ENCODE results near the gene BGLAP. TPM values are rescaled to one million over a fixed set of nuclear protein-coding genes. Genes with fewer than 3 reads are reported as not detected.

Gene BGLAP
- total and polyA plus RNA-seq, 2 experiments from 2014 or later: 0.17 to 0.64 TPM

- H3K27ac ChIP-seq: no peak overlapping the region
- no peaks in the 10 kb centered on the region for H3K36me3 ChIP-seq (replicated peaks; ENCODE audit: insufficient read depth, low read depth)
- H3K4me3 ChIP-seq: no peak overlapping the region
- peaks cover 33% of the 10 kb centered on the region for H3K79me2 ChIP-seq
- no peak overlapping the region for H3K4me2 ChIP-seq
- H3K9me3 ChIP-seq (ENCODE audit: low read depth): no peaks in the 10 kb centered on the region
- no peak overlapping the region for H2AFZ ChIP-seq
- H3K9me2 ChIP-seq (replicated peaks; ENCODE audit: insufficient read depth): no peaks in the 10 kb centered on the region
- H3K27me3 ChIP-seq: no peaks in the 10 kb centered on the region
- peaks cover 3% of the 10 kb centered on the region for H4K20me1 ChIP-seq (ENCODE audit: insufficient read depth, poor library complexity, severe bottlenecking)
- DNase-seq (ENCODE audit: low spot score): no peak
- WGBS (ENCODE audit: low lambda C conversion rate, missing lambda C conversion rate): 94% methylated on average over 8 of the region's 8 CpGs
- peaks cover 19% of the 10 kb centered on the region for H3K4me1 ChIP-seq (ENCODE audit: insufficient read depth)
- TF ChIP-seq EZH2phosphoT487 (IDR thresholded peaks at IDR 0.05; ENCODE audit: low read depth, severe bottlenecking, unreplicated experiment): no peak
- TF ChIP-seq EZH2 (IDR thresholded peaks at IDR 0.05; ENCODE audit: borderline replicate concordance): no peak
- no peak for TF ChIP-seq CTCF (IDR thresholded peaks at IDR 0.05; ENCODE audit: poor library complexity)
Observed at GRCh38 chr1:156286061-156286460, 44.1 kb downstream of the BGLAP start.

- TF ChIP-seq EZH2 (IDR thresholded peaks at IDR 0.05; ENCODE audit: borderline replicate concordance) (no peak), CTCF (IDR thresholded peaks at IDR 0.05; ENCODE audit: poor library complexity) (no peak), EZH2phosphoT487 (IDR thresholded peaks at IDR 0.05; ENCODE audit: low read depth, severe bottlenecking, unreplicated experiment) (no peak)
- Histone ChIP-seq H3K27ac (no peak overlapping the region), H3K4me1 (ENCODE audit: insufficient read depth) (peaks cover 23% of the 10 kb centered on the region)
Observed at GRCh38 chr1:156289857-156290256, 47.9 kb downstream of the BGLAP start.

GRCh38 chr1:156291226-156292061, 49.5 kb downstream of the BGLAP start:
- H3K4me3 ChIP-seq: no peak overlapping the region
- peaks cover 24% of the 10 kb centered on the region for H3K4me1 ChIP-seq (ENCODE audit: insufficient read depth)
- no peaks in the 10 kb centered on the region for H3K9me2 ChIP-seq (replicated peaks; ENCODE audit: insufficient read depth)
- H2AFZ ChIP-seq: peak overlapping the region; percentile 30
- peak overlapping the region; percentile 70 for H3K4me2 ChIP-seq
- no peaks in the 10 kb centered on the region for H3K36me3 ChIP-seq (replicated peaks; ENCODE audit: insufficient read depth, low read depth)
- no peaks in the 10 kb centered on the region for H3K27me3 ChIP-seq
- DNase-seq (ENCODE audit: low spot score): peak; percentile 97
- no peaks in the 10 kb centered on the region for H4K20me1 ChIP-seq (ENCODE audit: insufficient read depth, poor library complexity, severe bottlenecking)
- WGBS (ENCODE audit: low lambda C conversion rate, missing lambda C conversion rate): 16% methylated on average over 37 of the region's 37 CpGs
- peak overlapping the region; percentile 85 for H3K27ac ChIP-seq
- H3K79me2 ChIP-seq: peaks cover 31% of the 10 kb centered on the region
- no peaks in the 10 kb centered on the region for H3K9me3 ChIP-seq (ENCODE audit: low read depth)
- TF ChIP-seq CTCF (IDR thresholded peaks at IDR 0.05; ENCODE audit: poor library complexity) (no peak), EZH2phosphoT487 (IDR thresholded peaks at IDR 0.05; ENCODE audit: low read depth, severe bottlenecking, unreplicated experiment) (no peak), EZH2 (IDR thresholded peaks at IDR 0.05; ENCODE audit: borderline replicate concordance) (no peak)

More at GRCh38 chr1:156289857-156290256, 47.9 kb downstream of the BGLAP start:
- Histone ChIP-seq H3K79me2 (peaks cover 26% of the 10 kb centered on the region), H3K9me2 (replicated peaks; ENCODE audit: insufficient read depth) (no peaks in the 10 kb centered on the region), H2AFZ (no peak overlapping the region), H3K27me3 (no peaks in the 10 kb centered on the region), H3K9me3 (ENCODE audit: low read depth) (no peaks in the 10 kb centered on the region), H4K20me1 (ENCODE audit: insufficient read depth, poor library complexity, severe bottlenecking) (no peaks in the 10 kb centered on the region), H3K36me3 (replicated peaks; ENCODE audit: insufficient read depth, low read depth) (no peaks in the 10 kb centered on the region), H3K4me2 (no peak overlapping the region), H3K4me3 (no peak overlapping the region)
- DNase-seq (ENCODE audit: low spot score): no peak

Small RNA genes lying within 50 kb of the gene (small RNA-seq; reads per million reads assigned to genes)
- gene RF00568: not detected

Other genes starting within 250 kb of the BGLAP start
- 393 and 416 TPM in 2 replicates for gene SSR2, start 221.2 kb upstream of the BGLAP start, total RNA-seq
- gene SSR2, start 221.2 kb upstream of the BGLAP start, polyA plus RNA-seq: 326 and 360 TPM in 2 replicates
- gene UBQLN4, start 188.4 kb upstream of the BGLAP start, total RNA-seq: 35.3 and 37.8 TPM in 2 replicates
- 29.5 and 35.5 TPM in 2 replicates for gene UBQLN4, start 188.4 kb upstream of the BGLAP start, polyA plus RNA-seq
- gene LAMTOR2, start 187.4 kb upstream of the BGLAP start, total RNA-seq: 48.5 and 73.1 TPM in 2 replicates
- 142 and 165 TPM in 2 replicates for gene LAMTOR2, start 187.4 kb upstream of the BGLAP start, polyA plus RNA-seq
- gene RAB25, start 181.0 kb upstream of the BGLAP start, total RNA-seq: 71.1 and 77.9 TPM in 2 replicates
- gene RAB25, start 181.0 kb upstream of the BGLAP start, polyA plus RNA-seq: 91.6 and 106 TPM in 2 replicates
- 11.0 and 12.0 TPM in 2 replicates for gene MEX3A, start 159.7 kb upstream of the BGLAP start, total RNA-seq
- gene MEX3A, start 159.7 kb upstream of the BGLAP start, polyA plus RNA-seq: 9.3 and 10.8 TPM in 2 replicates
- gene LMNA, start 127.5 kb upstream of the BGLAP start, total RNA-seq: 161 and 208 TPM in 2 replicates
- 345 and 402 TPM in 2 replicates for gene LMNA, start 127.5 kb upstream of the BGLAP start, polyA plus RNA-seq
- gene SEMA4A, start 88.6 kb upstream of the BGLAP start, total RNA-seq: 1.4 and 2.1 TPM in 2 replicates
- gene SEMA4A, start 88.6 kb upstream of the BGLAP start, polyA plus RNA-seq: 1.3 and 2.6 TPM in 2 replicates
- 16.9 TPM in 2 replicates for gene SLC25A44, start 48.1 kb upstream of the BGLAP start, total RNA-seq
- 18.1 and 19.3 TPM in 2 replicates for gene SLC25A44, start 48.1 kb upstream of the BGLAP start, polyA plus RNA-seq
- gene PMF1, start 29.2 kb upstream of the BGLAP start, total RNA-seq: 60.7 and 81.4 TPM in 2 replicates
- gene PMF1, start 29.2 kb upstream of the BGLAP start, polyA plus RNA-seq: 77.1 and 96.9 TPM in 2 replicates
- 3.3 and 4.5 TPM in 2 replicates for gene PAQR6, start 5.9 kb downstream of the BGLAP start, total RNA-seq
- 12.0 and 14.8 TPM in 2 replicates for gene PAQR6, start 5.9 kb downstream of the BGLAP start, polyA plus RNA-seq
- gene SMG5, start 40.6 kb downstream of the BGLAP start, total RNA-seq: 64.3 and 65.9 TPM in 2 replicates
- 54.9 and 63.8 TPM in 2 replicates for gene SMG5, start 40.6 kb downstream of the BGLAP start, polyA plus RNA-seq
- gene TMEM79, start 42.1 kb downstream of the BGLAP start, total RNA-seq: 3.3 and 3.4 TPM in 2 replicates
- 8.5 and 15.7 TPM in 2 replicates for gene TMEM79, start 42.1 kb downstream of the BGLAP start, polyA plus RNA-seq
- 158 and 186 TPM in 2 replicates for gene GLMP, start 53.5 kb downstream of the BGLAP start, total RNA-seq
- gene GLMP, start 53.5 kb downstream of the BGLAP start, polyA plus RNA-seq: 169 and 206 TPM in 2 replicates
- not detected in 2 replicates for gene VHLL, start 57.1 kb downstream of the BGLAP start, total RNA-seq
- not detected in 2 replicates for gene VHLL, start 57.1 kb downstream of the BGLAP start, polyA plus RNA-seq
- 224 and 251 TPM in 2 replicates for gene CCT3, start 96.1 kb downstream of the BGLAP start, total RNA-seq
- gene CCT3, start 96.1 kb downstream of the BGLAP start, polyA plus RNA-seq: 166 and 212 TPM in 2 replicates
- not detected in 2 replicates for gene TSACC, start 96.3 kb downstream of the BGLAP start, total RNA-seq
- 1.4 and 1.5 TPM in 2 replicates for gene TSACC, start 96.3 kb downstream of the BGLAP start, polyA plus RNA-seq
- 3.3 and 6.3 TPM in 2 replicates for gene RHBG, start 127.0 kb downstream of the BGLAP start, total RNA-seq
- 10.8 and 11.9 TPM in 2 replicates for gene RHBG, start 127.0 kb downstream of the BGLAP start, polyA plus RNA-seq

Data from hepatocyte (in vitro differentiated cells).